ENCODE results near the gene UCP3. TPM values are rescaled to one million over a fixed set of nuclear protein-coding genes. Genes with fewer than 3 reads are reported as not detected.

The UCP3 gene
- total and polyA plus RNA-seq, 2 of the 8 experiments (the other 6 are each of a cell fraction or from before 2014, with no cell fraction given) = 0.85 to 1.3 TPM

GRCh38 chr11:73983741-73984538, 24.9 kb downstream of the UCP3 start:
- H3K4ac ChIP-seq (replicated peaks; ENCODE audit: insufficient read length, low read depth, low read length) = peak overlapping the region; percentile 22
- peak overlapping the region; percentile 40; the same call in 1 of the 2 replicates for H4K8ac ChIP-seq (ENCODE audit: extremely low read depth, insufficient read depth, low read length)
- H2BK5ac ChIP-seq (ENCODE audit: low read depth, low read length) = peak overlapping the region; percentile 47; the same call in 1 of the 2 replicates
- H3K9me3 ChIP-seq (ENCODE audit: insufficient read depth in 2 of 2, low read depth in 1 of 2, low read length in 1 of 2) = no peaks in the 10 kb centered on the region
- H2BK120ac ChIP-seq (replicated peaks; ENCODE audit: low read depth, low read length) = no peak overlapping the region
- H4K5ac ChIP-seq (ENCODE audit: insufficient read length, low read depth, low read length) = peak overlapping the region; percentile 8
- WGBS, 2 experiments (ENCODE audit: extremely low coverage in 1 of 2, insufficient coverage in 1 of 2, insufficient read length in 1 of 2, insufficient replicate concordance in 2 of 2, low coverage in 1 of 2, low lambda C conversion rate in 2 of 2, missing lambda C conversion rate in 1 of 2) = 75% methylated on average over 18 of the region's 18 CpGs; no CpG with 5 or more reads in 1 of the 2 experiments
- no peak overlapping the region for H2BK20ac ChIP-seq (ENCODE audit: low read length)
- peak overlapping the region; percentile 65; the same call in 1 of the 2 replicates for H2AFZ ChIP-seq (ENCODE audit: low read length)
- no peak overlapping the region for H4K91ac ChIP-seq (replicated peaks; ENCODE audit: insufficient read length, low read length)
- peaks cover 0 to 22% (median 2%) of the 10 kb centered on the region in 4 experiments; a peak in 4 of 8 replicates for H3K36me3 ChIP-seq (ENCODE audit: control insufficient read depth in 2 of 4, insufficient read depth in 4 of 4, low read length in 3 of 4)
- peaks cover 2% of the 10 kb centered on the region; the same call in 1 of the 2 replicates for H3K79me1 ChIP-seq (ENCODE audit: low read depth, low read length)
- peak overlapping the region; percentile 86 to 100 for H3K4me2 ChIP-seq (ENCODE audit: insufficient read depth in 1 of 2, low read depth in 2 of 2, low read length in 2 of 2)
- H3K56ac ChIP-seq (replicated peaks; ENCODE audit: insufficient read length, low read depth, low read length) = peak overlapping the region; percentile 65
- no peak overlapping the region for H2AK5ac ChIP-seq (ENCODE audit: low read depth, low read length)
- H2BK15ac ChIP-seq (ENCODE audit: low read length) = peak overlapping the region; percentile 65
- peaks cover 0 to 6% of the 10 kb centered on the region in 2 experiments; a peak in 1 of 4 replicates for H3K79me2 ChIP-seq (ENCODE audit: control insufficient read depth in 1 of 2, insufficient read depth in 2 of 2, low read length in 2 of 2)
- CTCF ChIA-PET (ENCODE audit: partially characterized antibody) = interaction anchor here (1.1 kb wide), 1 partner anchor 13 kb away, joined by 3 read pairs; no protein-coding TSS in a partner anchor
- peak overlapping the region; percentile 45; the same call in 1 of the 2 replicates for H2BK12ac ChIP-seq (ENCODE audit: low read depth, low read length)
- peaks cover 7 to 18% (median 10%) of the 10 kb centered on the region in 4 experiments for H3K4me1 ChIP-seq (replicated peaks in 1 of 4; ENCODE audit: control insufficient read depth in 3 of 4, insufficient read depth in 4 of 4, low read length in 3 of 4)
- H3K18ac ChIP-seq (ENCODE audit: extremely low read depth, low read length) = peak overlapping the region; percentile 75
- DNase-seq (ENCODE audit: low read depth in 1 of 2, low spot score in 2 of 2) (no peak), FAIRE-seq (no peak)
- H3K4me3 ChIP-seq (ENCODE audit: extremely low read depth in 1 of 4, insufficient read depth in 2 of 4, low read depth in 3 of 4, low read length in 4 of 4) = peak overlapping the region in 2 of 4 experiments; percentile 14 to 81; a peak in 5 of 8 replicates
- H3K14ac ChIP-seq (ENCODE audit: insufficient read length) = no peak overlapping the region
- POLR2A ChIA-PET (ENCODE audit: partially characterized antibody) = interaction anchor here (2.5 to 6.8 kb wide), 2 partner anchors 14 kb away, joined by 11 to 94 read pairs; no protein-coding TSS in a partner anchor
- peaks cover 0 to 2% (median 0%) of the 10 kb centered on the region in 4 experiments; a peak in 2 of 7 replicates for H3K27me3 ChIP-seq (replicated peaks in 1 of 4; ENCODE audit: control insufficient read depth in 3 of 4, extremely low read depth in 1 of 4, insufficient read depth in 3 of 4, low read length in 3 of 4)
- peaks cover 0 to 1% of the 10 kb centered on the region in 2 experiments for H4K20me1 ChIP-seq (replicated peaks in 1 of 2; ENCODE audit: control insufficient read depth in 1 of 2, insufficient read depth in 2 of 2, low read length in 2 of 2)
- no peak overlapping the region for H3K23ac ChIP-seq (ENCODE audit: insufficient read length)
- peak overlapping the region in 1 of 4 experiments; percentile 38; a peak in 2 of 7 replicates for H3K9ac ChIP-seq (replicated peaks in 1 of 4; ENCODE audit: extremely low read depth in 1 of 4, low read depth in 3 of 4, low read length in 3 of 4)
- no peak overlapping the region for H3K27ac ChIP-seq (ENCODE audit: low read depth, low read length)
- H3K23me2 ChIP-seq (ENCODE audit: low read depth, low read length) = peaks cover 10% of the 10 kb centered on the region
- TF ChIP-seq GABPA (IDR thresholded peaks at IDR 0.05; ENCODE audit: borderline replicate concordance, insufficient read depth, low read length) (no peak; the same call in 1 of the 2 replicates), YY1 (IDR thresholded peaks at IDR 0.05; ENCODE audit: low read depth, low read length) (no peak), RNF2 (IDR thresholded peaks at IDR 0.05; ENCODE audit: borderline replicate concordance, low read depth, low read length, missing control alignments, poor library complexity, severe bottlenecking) (no peak), SP1 (IDR thresholded peaks at IDR 0.05; ENCODE audit: low read depth, low read length) (no peak), SAP30 (IDR thresholded peaks at IDR 0.05; ENCODE audit: insufficient read depth, insufficient replicate concordance, low read length) (no peak), TBP (IDR thresholded peaks at IDR 0.05; ENCODE audit: low read depth, low read length) (no peak), CEBPB (IDR thresholded peaks at IDR 0.05; ENCODE audit: low read depth, low read length) (no peak), CTBP2 (IDR thresholded peaks at IDR 0.05; ENCODE audit: borderline replicate concordance, insufficient read depth, insufficient read length, low read length) (no peak), TCF12 (IDR thresholded peaks at IDR 0.05; ENCODE audit: low read depth, low read length) (no peak), RFX5 (IDR thresholded peaks at IDR 0.05; ENCODE audit: borderline replicate concordance, low read depth, low read length) (no peak), BACH1 (IDR thresholded peaks at IDR 0.05; ENCODE audit: low read length) (no peak)

All from H1 (cell line).